DMS53 treated with DMSO at 0.1 percent for 48 hours (cell line): ENCODE data around the gene ARHGEF19.
"Not testable (repeated sequence)": the region's sequence is repeated elsewhere in the genome, so short reads cannot be mapped to it uniquely, and the experiment has no call there.

Experiments
- DNase-seq: peaks from one replicate; lab custom pipeline; 2025; ENCODE audit not compliant: unreplicated experiment; lab: John Stamatoyannopoulos, UW

ARHGEF19 gene

DNA sequence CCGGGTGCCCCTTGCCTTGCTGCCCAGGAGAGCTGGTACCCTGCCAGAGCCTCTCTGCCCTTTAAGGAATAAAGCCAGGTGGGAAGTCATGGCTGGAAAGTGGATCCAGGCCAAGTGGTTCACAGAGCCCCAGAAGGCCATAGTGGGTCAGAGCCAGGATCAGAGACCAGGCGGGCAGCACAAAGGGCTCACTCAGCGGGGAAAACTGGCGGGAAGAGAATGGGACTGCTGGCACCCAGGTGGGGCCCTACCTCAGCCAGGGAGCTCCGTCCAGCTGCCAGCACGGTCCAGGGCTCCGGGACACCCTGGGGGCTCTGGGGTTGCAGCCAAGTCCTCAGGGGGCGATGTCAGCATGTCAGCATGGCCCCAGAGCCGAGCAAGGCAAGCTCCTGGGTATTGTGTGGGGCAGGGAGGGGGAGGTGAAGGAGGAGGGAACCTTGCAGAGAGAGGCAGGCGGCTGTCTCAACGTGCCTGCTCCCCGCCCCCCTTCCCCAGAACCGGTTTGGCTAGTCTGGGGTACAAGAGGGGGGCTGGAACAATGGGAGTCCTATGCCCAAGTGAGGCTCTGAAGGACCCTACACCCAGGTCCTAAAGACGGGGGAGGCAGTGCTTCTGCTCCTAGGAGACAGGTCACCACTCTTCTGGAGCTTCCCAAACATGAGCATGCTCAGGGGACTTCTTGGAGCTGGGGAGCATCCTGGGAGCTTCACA, at the start of gene ARHGEF19:
Gene ARHGEF19 (minus strand): TSS at position 402 of the 711 bp plus-strand sequence. CDS start 3,598 bp downstream, outside the sequence.
- peak; percentile 53 for DNase-seq

DNA sequence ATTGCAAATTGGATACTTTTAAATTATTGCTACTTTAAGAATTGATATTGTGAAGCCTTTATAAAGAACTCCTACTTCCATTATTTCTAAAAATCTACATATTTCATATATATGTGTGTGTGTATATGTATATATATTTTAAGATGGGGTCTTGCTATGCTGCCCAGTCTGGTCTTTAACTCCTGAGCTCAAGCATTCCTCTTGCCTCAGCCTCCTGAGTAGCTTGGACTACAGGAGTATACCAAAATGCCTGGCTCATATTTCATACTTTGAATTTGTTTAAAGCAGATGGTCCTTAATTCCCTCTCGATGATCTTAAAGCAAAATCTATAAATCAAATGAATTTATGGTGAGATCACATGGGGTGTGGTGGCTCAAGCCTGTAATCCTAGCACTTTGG, 49.6 kb upstream of the ARHGEF19 start:
- DNase-seq, result no peak

- DNase-seq, result no peak
Observed at GRCh38 chr1:16260814-16261213, 48.4 kb upstream of the ARHGEF19 start.

DNA sequence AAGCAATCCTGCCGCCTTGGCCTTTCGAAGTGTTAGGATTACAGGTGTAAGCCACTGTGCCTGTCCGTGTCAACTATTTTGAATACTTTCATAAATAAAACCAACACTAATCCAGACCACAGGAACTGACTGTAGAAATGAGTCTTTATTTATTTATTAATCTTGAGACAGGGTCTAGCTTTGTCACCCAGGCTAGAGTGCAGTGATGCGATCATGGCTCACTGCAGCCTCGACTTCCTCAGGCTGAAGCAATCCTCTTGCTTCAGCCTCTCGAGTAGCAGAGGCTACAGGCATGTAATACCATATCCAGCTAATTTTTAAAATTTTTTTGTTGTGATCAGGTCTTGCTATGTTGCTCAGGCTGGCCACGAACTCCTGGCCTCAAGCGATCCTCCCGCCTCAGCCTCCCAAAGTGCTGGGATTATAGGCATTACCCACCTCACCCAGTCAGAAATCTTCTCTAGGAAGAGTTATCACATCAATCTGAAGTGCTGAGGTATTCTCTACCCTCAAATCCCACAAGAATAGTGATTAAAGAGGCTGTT, 46.2 kb upstream of the ARHGEF19 start:
- DNase-seq, result no peak

DNA sequence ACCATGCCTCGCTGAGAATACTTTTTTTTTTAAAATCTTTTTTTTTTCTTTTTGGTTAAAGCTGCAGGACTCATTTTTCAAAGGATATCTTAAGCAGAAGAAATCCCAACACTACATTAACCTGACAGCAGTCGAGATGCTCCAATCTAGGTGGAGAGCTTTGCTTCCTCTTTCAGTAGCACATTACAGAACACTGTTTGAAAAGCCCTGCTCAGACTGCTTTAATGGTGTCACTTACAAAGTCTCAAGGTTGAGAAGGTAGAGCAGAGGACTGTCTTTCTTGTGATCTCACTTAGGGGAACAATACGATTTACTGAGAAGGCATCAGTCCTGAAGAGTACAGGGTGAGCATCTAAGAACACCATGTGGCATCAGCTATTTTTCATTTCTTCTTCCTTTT, 45.5 kb upstream of the ARHGEF19 start:
- no peak for DNase-seq

GRCh38 chr1:16257556-16257955, 45.1 kb upstream of the ARHGEF19 start:
- not testable (repeated sequence) for DNase-seq

GRCh38 chr1:16256478-16256877, 44.0 kb upstream of the ARHGEF19 start:
- no peak for DNase-seq

DNA sequence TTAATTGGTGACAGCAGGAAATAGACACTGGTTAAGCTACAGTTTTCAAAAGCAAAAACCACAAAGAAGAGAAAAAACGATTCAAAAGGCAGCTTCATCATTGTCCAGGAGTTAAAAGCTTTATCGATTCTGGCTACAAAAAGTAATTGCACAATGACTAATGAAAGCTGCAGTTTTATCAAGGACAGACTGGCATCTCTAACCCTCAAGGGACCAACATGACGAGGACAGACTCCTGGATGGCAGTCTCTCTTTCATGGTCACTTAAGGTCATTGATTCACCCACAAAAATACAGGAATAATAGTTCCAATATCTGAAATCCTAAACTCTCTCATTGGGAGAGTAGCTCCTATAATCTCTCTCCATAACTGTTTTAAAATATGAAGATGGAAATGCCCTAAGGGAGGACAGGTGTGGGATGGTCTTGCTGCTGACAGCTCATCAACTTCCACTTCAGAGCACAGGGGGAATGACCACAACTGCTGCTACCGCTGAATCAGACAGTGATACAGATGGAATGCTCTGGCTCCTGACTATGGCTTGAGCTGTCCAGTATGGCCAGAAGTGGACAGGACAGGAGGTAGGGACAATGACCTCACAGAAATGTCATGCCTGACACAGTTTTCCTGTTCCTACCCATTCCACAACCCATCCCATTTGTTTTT, 41.9 kb upstream of the ARHGEF19 start:
- DNase-seq, result no peak

DNA sequence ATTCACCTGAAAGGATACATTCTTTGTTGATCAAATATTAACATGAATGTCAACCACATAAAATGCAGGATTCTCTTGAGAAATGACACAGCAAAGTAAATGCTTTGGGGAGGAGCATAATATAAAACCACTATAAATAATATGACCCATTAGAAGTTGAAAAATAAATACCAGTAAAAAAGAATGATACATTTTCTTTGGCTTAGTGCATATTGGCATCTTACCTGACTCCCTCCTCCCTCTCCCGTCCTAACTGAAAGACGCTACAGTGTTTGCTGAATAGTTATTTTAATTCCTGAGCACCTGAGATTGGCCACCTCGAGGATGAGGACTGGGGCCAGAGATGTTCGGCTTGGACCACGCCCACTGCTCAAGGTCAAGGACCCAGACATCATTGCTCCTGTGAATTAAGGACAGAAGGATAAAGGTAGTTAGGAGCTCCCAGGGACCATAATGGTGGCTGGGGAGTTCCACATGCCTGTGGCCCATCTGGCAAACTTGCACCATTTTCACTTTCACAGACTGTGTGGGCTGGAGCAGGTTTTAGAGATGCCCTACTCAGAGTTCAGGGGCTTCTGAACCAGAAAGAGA, 41.0 kb upstream of the ARHGEF19 start:
- no peak for DNase-seq

DNA sequence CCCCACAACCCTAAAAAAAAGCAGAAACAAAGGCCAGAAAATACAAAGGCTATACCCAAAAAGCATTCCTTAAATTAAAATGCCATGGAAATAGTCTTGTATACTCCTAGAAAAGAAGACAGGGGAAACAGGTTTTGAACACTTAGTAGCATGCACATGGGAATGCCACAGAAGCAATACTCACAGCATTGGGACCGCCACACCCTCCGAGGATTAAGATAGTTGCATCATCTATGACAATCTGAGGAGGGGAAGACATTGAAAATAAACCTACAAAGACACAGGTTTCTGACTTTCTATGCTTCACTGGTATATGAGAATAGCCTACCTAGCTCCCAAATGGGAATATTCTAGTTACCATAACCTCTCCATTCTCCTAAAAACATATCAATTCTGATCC, 40.5 kb upstream of the ARHGEF19 start:
- DNase-seq, result no peak

GRCh38 chr1:16251381-16251780, 38.9 kb upstream of the ARHGEF19 start:
- no peak for DNase-seq

GRCh38 chr1:16250524-16251251, 38.2 kb upstream of the ARHGEF19 start:
- DNase-seq, result no peak

- DNase-seq, result no peak
Observed at GRCh38 chr1:16249596-16250241, 37.3 kb upstream of the ARHGEF19 start.

DNA sequence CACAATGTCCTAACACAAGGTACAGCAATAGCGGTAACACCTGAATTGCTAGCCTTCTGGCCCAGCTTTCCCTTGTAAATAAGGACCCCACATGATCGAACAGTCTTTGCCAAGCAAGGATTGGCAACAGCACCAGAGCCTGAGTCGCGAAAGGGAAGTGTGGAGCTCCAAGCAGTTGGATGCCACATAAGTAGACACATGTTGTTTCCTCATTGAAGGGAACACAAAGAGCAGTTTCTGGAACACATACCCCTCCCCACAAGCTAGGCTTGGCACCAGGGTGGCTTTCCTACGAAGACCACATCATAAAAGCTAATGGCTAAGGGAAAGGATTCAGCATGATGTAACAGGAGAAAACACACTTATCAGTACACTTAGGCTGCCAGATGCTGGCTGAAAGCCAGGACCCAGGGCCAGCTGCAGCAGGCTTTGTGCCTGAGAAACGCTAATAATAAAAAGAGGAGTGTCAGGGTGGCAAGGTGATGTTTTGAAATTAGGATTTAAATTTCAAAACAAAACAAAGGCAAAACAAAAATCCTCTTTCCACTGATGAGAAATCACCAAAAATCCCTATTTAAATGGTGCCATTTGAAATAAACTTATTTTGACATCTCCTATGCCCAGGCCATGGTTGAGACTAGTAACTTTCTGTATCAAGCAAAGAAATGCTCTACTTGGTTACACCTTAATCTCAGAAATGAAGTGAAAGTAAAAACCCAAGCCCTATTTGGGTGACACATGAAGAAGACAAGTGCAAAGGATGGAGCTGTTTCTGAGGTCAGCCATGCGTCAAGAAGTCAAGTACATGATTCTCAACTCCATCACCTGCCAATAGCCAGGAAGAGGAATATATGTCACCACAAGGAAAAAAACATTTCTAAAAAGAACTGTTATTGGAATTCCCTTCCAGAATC, 36.4 kb upstream of the ARHGEF19 start:
- DNase-seq, result peak; percentile 92

GRCh38 chr1:16248007-16248436, 35.6 kb upstream of the ARHGEF19 start:
- no peak for DNase-seq

DNA sequence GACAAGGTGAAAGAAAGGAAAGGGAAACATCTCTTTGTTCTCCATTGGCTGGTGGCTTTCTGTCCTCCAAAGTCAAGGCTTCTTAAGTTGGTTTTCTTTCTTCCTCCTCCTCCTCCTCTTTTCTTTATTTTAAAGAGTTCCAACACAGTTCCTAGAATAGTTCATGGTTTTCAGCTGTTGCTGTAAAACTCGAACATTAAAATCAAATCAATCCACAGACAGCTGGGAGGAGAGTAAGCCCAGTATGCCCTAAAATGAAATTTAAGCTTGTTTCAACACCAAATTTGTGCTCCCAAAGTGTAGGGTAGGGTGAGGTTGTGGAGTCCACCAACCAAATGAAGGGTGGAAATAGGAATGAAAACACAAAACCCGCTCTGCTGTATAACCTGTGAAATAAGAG, 35.0 kb upstream of the ARHGEF19 start:
- DNase-seq, result no peak

DNA sequence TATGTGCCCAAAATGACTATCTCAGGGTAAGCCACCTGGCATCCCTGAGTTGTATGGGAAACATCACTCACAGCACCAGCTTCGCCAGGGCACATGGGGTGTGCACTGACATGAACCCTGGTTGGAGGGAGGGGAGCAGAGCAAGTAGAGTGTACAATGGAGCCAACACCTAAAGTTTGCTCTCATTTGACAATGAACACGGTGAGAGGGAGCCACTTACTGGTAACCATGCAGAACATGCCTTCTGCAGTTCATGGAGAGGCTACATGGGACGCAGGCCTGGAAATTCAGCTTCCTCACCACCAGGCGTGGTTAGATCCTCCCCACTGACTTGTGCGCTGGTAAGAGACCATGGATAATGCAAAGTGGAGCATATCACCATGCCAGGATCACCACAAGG, 34.5 kb upstream of the ARHGEF19 start:
- no peak for DNase-seq

DNA sequence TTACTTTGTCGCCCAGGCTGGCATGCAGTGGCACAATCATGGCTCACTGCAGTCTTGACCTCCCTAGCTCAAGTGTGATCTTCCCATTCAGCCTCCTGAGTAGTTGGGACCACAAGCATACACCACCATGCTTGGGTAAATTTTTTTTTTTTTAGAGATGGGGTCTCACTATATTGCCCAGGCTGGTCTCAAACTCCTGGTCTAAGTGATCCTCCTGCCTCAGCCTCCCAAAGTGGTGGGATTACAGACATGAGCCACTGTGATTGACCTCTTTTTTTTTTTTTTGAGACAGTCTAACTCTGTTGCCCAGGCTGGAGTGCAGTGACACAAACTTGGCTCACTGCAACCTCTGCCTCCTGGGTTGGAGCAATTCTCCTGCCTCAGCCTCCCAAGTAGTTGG, 33.8 kb upstream of the ARHGEF19 start:
- DNase-seq, result not testable (repeated sequence)

DNA sequence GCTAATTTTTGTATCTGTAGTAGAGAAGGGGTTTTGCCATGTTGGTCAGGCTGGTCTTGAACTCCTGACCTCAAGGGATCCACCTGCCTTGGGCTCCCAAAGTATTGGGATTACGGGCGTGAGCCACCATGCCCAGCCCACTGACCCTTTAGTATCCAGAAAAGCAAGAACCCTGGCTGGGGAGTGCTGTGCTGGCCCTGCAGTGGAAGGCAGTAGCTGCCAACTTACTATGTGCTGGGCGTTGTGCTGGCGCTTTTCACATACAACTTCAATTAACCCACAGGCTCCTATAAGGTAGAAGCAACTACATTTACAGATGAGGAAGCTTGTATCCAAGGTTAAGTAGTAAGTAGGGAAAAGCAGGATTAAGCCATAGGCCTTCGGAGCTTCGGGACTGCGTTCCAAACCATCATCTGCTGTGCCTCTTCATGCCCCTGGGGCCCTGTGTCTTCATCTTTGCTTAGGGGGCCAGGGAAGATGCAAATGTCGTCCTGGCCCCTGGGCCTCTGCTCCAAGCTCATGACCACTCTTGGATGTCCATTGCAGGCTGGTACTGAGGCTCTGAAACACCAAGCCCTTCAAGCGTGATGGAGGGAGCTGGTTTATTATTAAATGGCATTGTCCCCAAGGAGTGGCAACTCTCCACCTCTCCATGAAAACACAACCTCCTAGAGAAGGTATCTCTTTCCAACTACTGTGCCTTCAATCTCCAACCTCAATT, 33.2 kb upstream of the ARHGEF19 start:
- DNase-seq, result no peak
